Lower lobe of right lung (tissue), 2 donors: Measurements from ENCODE around the gene COL5A1. TPM values are rescaled to one million over a fixed set of nuclear protein-coding genes. Genes with fewer than 3 reads are reported as not detected.

Experiments used
- ATAC-seq, 2 donors: fragments of 200-7000 bp; cut with Tn5 transposase; one replicate each; pipeline ENCODE4 v1.9.1; 2020 to 2022; ENCODE audit warnings: mild to moderate bottlenecking in 2 of 2, moderate library complexity in 2 of 2
- DNase-seq: peaks from one replicate; pipeline ENCODE4 v3.0.0-alpha.2; 2020
- H3K27ac ChIP-seq: fragments of 200-600 bp; one replicate; pipeline ENCODE4 v1.8.0; 2022
- H3K27me3 ChIP-seq: fragments of 200-600 bp; one replicate; pipeline ENCODE4 v1.8.0; 2022; ENCODE audit warnings: low read depth
- H3K36me3 ChIP-seq: fragments of 200-600 bp; one replicate; pipeline ENCODE4 v1.8.0; 2022; ENCODE audit warnings: mild to moderate bottlenecking
- H3K4me1 ChIP-seq: fragments of 200-600 bp; one replicate; pipeline ENCODE4 v1.8.0; 2022
- H3K4me3 ChIP-seq: fragments of 200-600 bp; one replicate; pipeline ENCODE4 v1.8.0; 2022; ENCODE audit warnings: mild to moderate bottlenecking
- H3K9me3 ChIP-seq: fragments of 200-600 bp; one replicate; pipeline ENCODE4 v1.8.0; 2022
- CTCF ChIP-seq: fragments of 200-600 bp; IDR thresholded peaks from one replicate; pipeline ENCODE4 v1.8.0; 2022; ENCODE audit warnings: antibody characterized with exemption, mild to moderate bottlenecking
- intact Hi-C: fragments of 100-400 bp; cut with DNase I; formaldehyde crosslinking; loops from one replicate; pipeline ENCODE4 v1.11.0; 2022
- total RNA-seq: library from RNA; stranded (reverse); fragmentation: NEBNext Ultra II Directional; extraction: Animal tissue kit (Norgen Biotek cat#: 25700); gene quantifications from one replicate; pipeline ENCODE4 v1.2.1, GENCODE V29; 2021
- donor health status: DM: no; HTN: yes; CAD: no; lungs with severe emphysema.

COL5A1 gene
- total RNA-seq, 1 donor from 2014 or later: 29.0 TPM

- intact Hi-C loops: no loop called here
- peaks cover 6% of the 10 kb centered on the region for H3K4me1 ChIP-seq
- no peak overlapping the region for H3K4me3 ChIP-seq
- no peaks in the 10 kb centered on the region for H3K27me3 ChIP-seq
- no peak overlapping the region for H3K27ac ChIP-seq
- no peaks in the 10 kb centered on the region for H3K36me3 ChIP-seq
- ATAC-seq (no peak), DNase-seq (peak; percentile 23)
- no peak for TF ChIP-seq CTCF
- H3K9me3 ChIP-seq: no peaks in the 10 kb centered on the region
Observed at GRCh38 chr9:134636149-134636507, 5.5 kb upstream of the COL5A1 start.

- no peaks in the 10 kb centered on the region for H3K9me3 ChIP-seq
- ATAC-seq (no peak), DNase-seq (peak; percentile 41)
- H3K27ac ChIP-seq: no peak overlapping the region
- no peak overlapping the region for H3K4me3 ChIP-seq
- peaks cover 8% of the 10 kb centered on the region for H3K4me1 ChIP-seq
- H3K36me3 ChIP-seq: no peaks in the 10 kb centered on the region
- intact Hi-C loops: no loop called here
- H3K27me3 ChIP-seq: peaks cover 8% of the 10 kb centered on the region
- TF ChIP-seq CTCF: no peak
Observed at GRCh38 chr9:134637241-134637640, 4.4 kb upstream of the COL5A1 start.

DNA sequence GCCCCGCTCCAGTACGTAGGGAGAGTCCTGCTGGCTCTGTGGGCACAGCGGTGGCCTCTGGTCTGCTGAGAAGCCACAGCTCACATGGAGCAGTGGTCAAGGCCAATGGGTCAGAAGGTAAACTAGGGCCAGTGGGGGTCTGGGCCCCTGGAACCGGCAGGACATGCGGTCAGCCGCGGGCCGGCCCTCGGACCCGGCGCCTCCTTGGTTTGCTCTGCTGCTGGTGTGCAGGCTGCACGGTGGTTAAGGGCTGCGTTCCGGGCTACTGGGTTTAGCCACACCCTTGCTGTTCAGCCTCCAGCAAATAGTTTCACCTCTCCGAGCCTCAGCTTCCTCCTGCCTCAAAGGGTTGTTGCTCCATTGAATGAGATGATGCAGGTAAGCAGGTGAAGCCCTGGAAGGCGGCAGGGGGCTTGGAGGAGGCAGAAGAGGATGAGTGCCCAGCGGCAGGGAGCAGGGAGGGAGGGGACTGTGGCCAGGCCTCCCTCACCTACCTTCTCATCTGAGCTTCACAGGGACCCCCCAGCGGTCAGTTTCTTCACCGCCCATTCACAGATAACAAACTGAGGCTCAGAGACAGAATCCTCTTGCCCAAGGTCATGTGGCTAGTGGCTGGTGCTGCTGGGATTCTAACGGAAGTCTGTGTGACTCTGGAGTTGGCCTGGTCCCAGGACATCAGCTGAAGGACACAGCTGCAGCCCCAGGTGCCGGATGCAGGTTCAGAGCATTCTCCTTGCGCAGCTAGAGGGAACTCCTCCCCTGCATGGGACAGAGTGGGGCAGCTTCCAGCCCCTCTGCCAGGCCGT lies 3.7 kb upstream of the COL5A1 start:
- intact Hi-C loops: no loop called here
- H3K27ac ChIP-seq: no peak overlapping the region
- DNase-seq (peak; percentile 31), ATAC-seq (no peak)
- no peaks in the 10 kb centered on the region for H3K36me3 ChIP-seq
- no peak for TF ChIP-seq CTCF
- H3K9me3 ChIP-seq: no peaks in the 10 kb centered on the region
- H3K4me1 ChIP-seq: peaks cover 8% of the 10 kb centered on the region
- no peak overlapping the region for H3K4me3 ChIP-seq
- H3K27me3 ChIP-seq: peaks cover 15% of the 10 kb centered on the region

- Histone ChIP-seq H3K36me3 (no peaks in the 10 kb centered on the region), H3K27ac (no peak overlapping the region), H3K27me3 (peaks cover 19% of the 10 kb centered on the region), H3K4me3 (no peak overlapping the region), H3K4me1 (peaks cover 8% of the 10 kb centered on the region), H3K9me3 (no peaks in the 10 kb centered on the region)
- ATAC-seq: no peak
- intact Hi-C loops: no loop called here
- no peak for DNase-seq
- TF ChIP-seq CTCF: no peak
Observed at GRCh38 chr9:134638502-134639090, 3.0 kb upstream of the COL5A1 start.

DNA sequence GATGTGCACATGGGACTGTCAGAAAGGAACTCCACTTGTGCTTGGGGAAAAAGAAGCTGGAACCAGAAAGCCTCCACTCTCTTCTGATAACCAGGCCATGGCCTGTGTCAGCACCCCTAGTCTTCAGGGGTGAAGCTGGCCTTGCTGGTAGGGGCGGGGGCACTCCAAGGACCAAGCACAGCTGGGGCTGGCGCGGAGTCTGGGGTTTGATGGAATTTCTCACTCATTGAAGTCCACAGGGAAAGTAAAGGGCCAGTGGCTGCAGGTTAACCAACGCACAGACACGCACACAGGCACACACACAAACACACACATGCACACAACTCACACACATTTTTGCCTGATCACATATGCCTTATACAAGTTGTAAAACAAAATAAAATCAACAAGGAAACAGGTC lies 1.6 kb upstream of the COL5A1 start:
- no peak for TF ChIP-seq CTCF
- Histone ChIP-seq H3K4me1 (peaks cover 8% of the 10 kb centered on the region), H3K4me3 (no peak overlapping the region), H3K9me3 (no peaks in the 10 kb centered on the region), H3K36me3 (no peaks in the 10 kb centered on the region), H3K27ac (no peak overlapping the region), H3K27me3 (peaks cover 21% of the 10 kb centered on the region)
- DNase-seq (no peak), ATAC-seq (no peak)
- intact Hi-C loops: no loop called here
